Hematopoietic multipotent progenitor cell (in vitro differentiated cells): ENCODE measurements around the gene LRRN2. TPM values are rescaled to one million over a fixed set of nuclear protein-coding genes. Genes with fewer than 3 reads are reported as not detected.
"Not testable (repeated sequence)": the region's sequence is repeated elsewhere in the genome, so short reads cannot be mapped to it uniquely, and the experiment has no call there.

Experiments
- DNase-seq, 3 donors: peaks; one replicate each; pipeline ENCODE4 v3.0.0-alpha.2; 2011 to 2015; ENCODE audit warnings: low read depth in 2 of 3, low spot score in 2 of 3
- small RNA-seq: library from RNA; depleted of rRNA; stranded (forward); fragments of <200 nt; gene quantifications from one replicate; pipeline ENCODE3, GENCODE V24; 2012
- total RNA-seq: library from RNA; depleted of rRNA; stranded (reverse); fragments of >200 nt; gene quantifications from one replicate; pipeline ENCODE4 v1.2.3, GENCODE V29; 2012

Gene LRRN2
- total RNA-seq, 1 donor, result 1.3 TPM

GRCh38 chr1:204578867-204579664 lies 106.5 kb downstream of the LRRN2 start:
- DNase-seq, result no peak

DNA sequence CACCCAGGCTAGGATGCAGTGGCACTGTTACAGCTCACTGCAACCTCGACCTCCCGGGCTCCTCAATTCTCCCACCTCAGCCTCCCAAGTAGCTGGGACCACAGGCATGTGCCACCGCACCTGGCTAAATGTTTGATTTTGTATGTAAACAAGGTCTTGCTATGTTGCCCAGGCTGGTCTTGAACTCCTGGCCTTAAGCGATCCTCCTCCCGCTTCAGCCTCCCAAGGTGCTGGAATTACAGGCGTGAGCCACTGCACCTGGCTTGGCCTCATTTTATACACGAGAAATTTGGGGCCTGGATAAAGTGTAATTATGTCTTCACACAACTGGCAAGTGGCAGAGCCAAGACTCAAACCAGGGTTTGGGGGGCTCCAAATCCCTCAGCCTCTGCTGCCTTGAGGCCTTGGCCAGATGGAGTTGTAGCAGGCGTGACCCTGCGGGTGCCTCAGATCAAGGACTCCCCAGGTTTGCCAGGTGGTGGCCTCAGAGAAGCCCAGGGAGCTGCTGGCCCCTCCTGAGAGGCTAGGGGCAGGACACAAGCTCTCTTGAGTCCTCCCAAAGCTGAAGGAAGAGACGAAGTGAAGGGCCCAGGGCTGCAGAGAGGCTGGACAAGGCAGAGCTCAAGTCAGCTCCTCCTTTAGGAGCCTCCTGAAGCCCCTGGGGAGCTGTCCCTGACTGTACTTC lies 107.6 kb downstream of the LRRN2 start:
- DNase-seq, result no peak

DNA sequence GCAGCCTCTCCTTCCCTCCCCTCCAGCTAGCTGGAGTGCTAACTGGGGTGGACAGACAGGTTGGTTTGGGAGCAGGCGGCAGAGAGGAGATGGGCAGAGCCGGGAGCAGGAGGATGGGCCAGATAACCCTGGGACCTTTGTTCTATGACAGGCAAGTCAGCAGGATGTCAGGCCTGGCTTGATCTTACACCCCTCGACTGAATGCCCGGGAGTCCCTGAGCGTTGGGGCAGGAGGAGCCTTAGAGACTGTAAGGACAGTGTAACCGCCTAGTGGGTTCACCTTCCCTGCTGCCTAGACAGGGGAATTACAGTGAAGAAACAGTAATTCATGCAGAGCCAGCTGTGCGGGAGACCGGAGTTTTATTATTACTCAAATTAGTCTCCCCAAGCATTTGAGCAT lies 109.1 kb downstream of the LRRN2 start:
- DNase-seq, result no peak

GRCh38 chr1:204575221-204576190 lies 110.0 kb downstream of the LRRN2 start:
- DNase-seq, result no peak

DNA sequence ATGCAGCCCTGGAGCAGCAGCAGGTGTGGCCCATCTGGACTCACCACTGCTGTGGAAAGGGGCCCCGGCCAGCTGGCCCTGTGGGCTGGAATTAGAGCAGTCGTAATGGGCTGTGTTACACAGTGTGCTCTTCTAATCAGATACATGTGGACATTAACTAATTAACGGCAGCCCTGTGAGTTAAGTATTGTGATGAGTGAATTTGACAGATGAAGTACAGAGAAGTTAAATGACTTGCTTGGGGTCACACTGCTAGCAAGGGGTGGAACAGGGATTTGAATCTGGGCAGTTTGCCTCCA lies 110.7 kb downstream of the LRRN2 start:
- no peak for DNase-seq

DNA sequence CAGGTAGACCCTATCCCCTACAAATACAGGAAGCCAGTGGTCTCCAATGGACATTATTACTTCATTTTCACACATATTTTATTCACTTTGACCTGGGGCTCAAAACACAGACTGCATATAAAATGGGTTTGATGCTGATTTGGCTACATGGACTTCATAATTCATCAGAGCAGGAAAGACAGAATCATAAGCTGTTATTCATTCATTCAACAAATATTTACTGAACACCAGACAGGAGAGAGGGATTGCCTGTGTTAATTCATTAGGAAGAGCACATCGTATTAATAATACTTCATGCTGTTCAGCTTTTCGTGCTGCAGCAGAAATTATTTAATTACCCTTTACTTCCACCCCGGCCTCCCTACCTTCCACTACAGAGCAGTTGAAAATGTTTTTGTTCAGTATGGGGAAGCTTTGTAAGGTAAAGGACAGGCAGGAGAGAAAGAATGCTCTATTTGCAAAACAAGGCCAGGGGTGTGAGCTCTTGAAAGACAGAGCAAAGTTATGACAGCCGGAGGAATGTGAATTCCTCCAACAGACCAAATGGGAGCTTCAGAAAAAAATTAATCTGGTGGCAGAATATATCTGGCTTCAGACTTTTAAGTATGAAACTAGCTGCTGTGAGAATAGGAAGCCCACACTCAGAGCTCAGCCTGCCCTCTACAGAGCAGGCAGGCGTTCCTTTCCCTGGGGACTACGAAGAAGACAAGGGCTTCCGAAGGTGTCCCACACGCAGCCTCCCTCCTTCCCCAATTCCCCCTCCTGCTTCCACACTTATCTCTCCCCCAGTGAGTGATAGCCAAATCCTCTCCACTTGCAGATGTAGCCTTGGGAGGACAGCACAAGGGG lies 111.3 kb downstream of the LRRN2 start:
- DNase-seq, result no peak

- no peak for DNase-seq
Measured at GRCh38 chr1:204572923-204573922, 112.3 kb downstream of the LRRN2 start.

GRCh38 chr1:204571631-204572030 lies 113.9 kb downstream of the LRRN2 start:
- no peak for DNase-seq

- DNase-seq, result no peak
Measured at GRCh38 chr1:204571128-204571527, 114.4 kb downstream of the LRRN2 start.

DNA sequence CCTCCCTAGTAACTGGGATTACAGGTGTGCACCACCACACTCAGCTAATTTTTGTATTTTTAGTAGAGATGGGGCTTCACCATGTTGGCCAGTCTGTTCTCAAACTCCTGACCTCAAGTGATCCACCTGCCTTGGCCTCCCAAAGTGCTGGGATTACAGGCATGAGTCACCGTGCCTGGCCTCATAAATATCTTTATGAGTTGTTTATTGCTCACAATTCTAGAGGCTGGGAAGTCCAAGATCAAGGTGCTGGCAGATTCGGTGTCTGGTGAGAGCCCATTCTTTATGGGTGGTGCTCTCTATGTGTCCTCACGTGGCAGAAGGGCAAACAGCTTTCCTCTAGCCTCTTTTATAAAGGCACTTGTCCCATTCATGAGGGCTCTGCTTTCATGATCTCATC lies 115.5 kb downstream of the LRRN2 start:
- DNase-seq, result not testable (repeated sequence)

- DNase-seq, result no peak
Measured at GRCh38 chr1:204569478-204569877, 116.1 kb downstream of the LRRN2 start.

GRCh38 chr1:204568576-204569315 lies 116.8 kb downstream of the LRRN2 start:
- no peak for DNase-seq

Small RNA genes within 50 kb of the gene (small RNA-seq; reads per million reads assigned to genes)
- not detected for gene RF00601
- not detected for gene RNA5SP75

Other genes with a start within 250 kb of the LRRN2 start
- gene PIK3C2B, start 190.9 kb downstream of the LRRN2 start, total RNA-seq, result 32.6 TPM
- gene MDM4, start 169.3 kb downstream of the LRRN2 start, total RNA-seq, result 38.5 TPM
- under 0.01 TPM for gene NFASC, start 185.1 kb upstream of the LRRN2 start, total RNA-seq